ENCODE results near the gene CACNG4. TPM values are rescaled to one million over a fixed set of nuclear protein-coding genes. Genes with fewer than 3 reads are reported as not detected.

CACNG4 gene
- total RNA-seq, 4 donors from 2014 or later = 0.42 to 0.91 TPM; not detected in 2

- no peak overlapping the region for H3K4me3 ChIP-seq (ENCODE audit: low read depth, poor library complexity, severe bottlenecking)
- WGBS, 2 donors = 95% methylated on average over 11 of the region's 11 CpGs
- intact Hi-C loops (cut with DNase I; ENCODE audit: low total_unique reads) = no loop called here
- TF ChIP-seq CTCF (IDR thresholded peaks at IDR 0.05) (no peak), POLR2A (IDR thresholded peaks at IDR 0.05) (no peak)
- DNase-seq (ENCODE audit: low spot score in 2 of 2) = no peak
These were observed 113.8 kb downstream of the CACNG4 start for GRCh38 chr17:67078292-67078691.

- intact Hi-C loops (cut with DNase I; ENCODE audit: low total_unique reads) = no loop called here
- no peak for DNase-seq (ENCODE audit: low spot score in 2 of 2)
- no peak overlapping the region for H3K4me3 ChIP-seq (ENCODE audit: low read depth, poor library complexity, severe bottlenecking)
- WGBS, 2 donors = 92 to 98% methylated on average over 2 of the region's 2 CpGs
- TF ChIP-seq CTCF (IDR thresholded peaks at IDR 0.05) (no peak), POLR2A (IDR thresholded peaks at IDR 0.05) (no peak)
These were observed 115.0 kb downstream of the CACNG4 start for GRCh38 chr17:67079491-67079890.

- no peak overlapping the region for H3K4me3 ChIP-seq (ENCODE audit: low read depth, poor library complexity, severe bottlenecking)
- WGBS, 2 donors = 78 to 90% methylated on average over 2 of the region's 2 CpGs
- DNase-seq (ENCODE audit: low spot score in 2 of 2) = no peak
- TF ChIP-seq CTCF (IDR thresholded peaks at IDR 0.05) = no peak
- TF ChIP-seq POLR2A (IDR thresholded peaks at IDR 0.05) = no peak
- intact Hi-C loops (cut with DNase I; ENCODE audit: low total_unique reads) = no loop called here
These were observed 116.3 kb downstream of the CACNG4 start for GRCh38 chr17:67080804-67081203.

GRCh38 chr17:67082107-67082506 is 117.6 kb downstream of the CACNG4 start:
- no peak for DNase-seq (ENCODE audit: low spot score in 2 of 2)
- 70 to 73% methylated on average over 1 of the region's 1 CpG for WGBS, 2 donors
- TF ChIP-seq POLR2A (IDR thresholded peaks at IDR 0.05) (no peak), CTCF (IDR thresholded peaks at IDR 0.05) (no peak)
- no peak overlapping the region for H3K4me3 ChIP-seq (ENCODE audit: low read depth, poor library complexity, severe bottlenecking)
- intact Hi-C loops (cut with DNase I; ENCODE audit: low total_unique reads) = no loop called here

Other genes with a start within 250 kb of the CACNG4 start
- gene CACNG5, start 129.6 kb upstream of the CACNG4 start, total RNA-seq = not detected
- gene CACNG1, start 79.8 kb downstream of the CACNG4 start, total RNA-seq = not detected